SU-DHL-6 (cell line): ENCODE data around the gene CENPB.

Source experiments
- H2AFZ ChIP-seq: fragments of 200-600 bp; sonication (generic); 2 replicates; pipeline ENCODE4 v1.6.1; 2014; ENCODE audit warnings: low read depth, mild to moderate bottlenecking, moderate library complexity, mixed read lengths, antibody characterized with exemption, low read length; ENCODE audit not compliant: severe bottlenecking
- H3F3A ChIP-seq: fragments of 200-600 bp; shearing (Covaris generic); 2 replicates; pipeline ENCODE4 v1.6.0; 2016; ENCODE audit warnings: antibody characterized with exemption, mild to moderate bottlenecking; ENCODE audit not compliant: insufficient read depth
- H3K27ac ChIP-seq: fragments of 200-600 bp; sonication (generic); 2 replicates; pipeline ENCODE4 v1.5.1; 2016; ENCODE audit warnings: low read depth, mild to moderate bottlenecking, low read length, moderate library complexity, mixed read lengths
- H3K27me3 ChIP-seq: fragments of 200-600 bp; sonication (generic), shearing (Covaris generic); 2 replicates; pipeline ENCODE4 v1.6.0; 2014; ENCODE audit warnings: mild to moderate bottlenecking, low read length
- H3K36me3 ChIP-seq: fragments of 200-600 bp; sonication (generic); 2 replicates; pipeline ENCODE4 v1.6.1; 2014; ENCODE audit warnings: mild to moderate bottlenecking, low read length, mixed read lengths
- H3K4me2 ChIP-seq: fragments of 300-600, 200-600 bp; shearing (Covaris generic), sonication (generic); 2 replicates; pipeline ENCODE4 v1.6.0; 2014; ENCODE audit warnings: low read length, low read depth, mild to moderate bottlenecking; ENCODE audit not compliant: poor library complexity, severe bottlenecking
- H3K4me3 ChIP-seq: fragments of 200-600 bp; sonication (generic); 2 replicates; pipeline ENCODE4 v1.5.1; 2014; ENCODE audit warnings: antibody characterized with exemption, low read length, mild to moderate bottlenecking, mixed read lengths; ENCODE audit not compliant: insufficient read depth, poor library complexity, severe bottlenecking
- H3K79me2 ChIP-seq: fragments of 200-600 bp; sonication (generic); 2 replicates; pipeline ENCODE4 v1.6.1; 2014; ENCODE audit warnings: mild to moderate bottlenecking, low read length, moderate library complexity; ENCODE audit not compliant: insufficient read depth
- H3K9ac ChIP-seq: fragments of 200-600 bp; sonication (generic); 2 replicates; pipeline ENCODE4 v1.7.0; 2014; ENCODE audit warnings: mild to moderate bottlenecking, low read length
- H3K9me2 ChIP-seq: fragments of 200-600 bp; sonication (generic); replicated peaks from 2 replicates; pipeline ENCODE4 v1.6.1; 2014; ENCODE audit warnings: low read length; ENCODE audit not compliant: insufficient read depth
- H3K9me3 ChIP-seq: fragments of 200-600 bp; sonication (generic); 2 replicates; pipeline ENCODE4 v1.6.1; 2014; ENCODE audit warnings: low read length, mixed read lengths; ENCODE audit not compliant: insufficient read depth
- H4K20me1 ChIP-seq: fragments of 200-600 bp; sonication (generic); 2 replicates; pipeline ENCODE4 v1.6.1; 2014; ENCODE audit warnings: low read depth, mild to moderate bottlenecking, antibody characterized with exemption, low read length, moderate library complexity, mixed read lengths
- EZH2phosphoT487 ChIP-seq: fragments of 200-600 bp; sonication (generic), shearing (Covaris generic); conservative IDR thresholded peaks from 2 replicates; pipeline ENCODE4 v1.6.1; 2018; ENCODE audit warnings: mild to moderate bottlenecking, antibody characterized with exemption, low read length, moderate library complexity, mixed read lengths
- TF ChIP-seq, protein P1 (sequence below): fragments of 200-600 bp; sonication (generic); IDR thresholded peaks from one replicate; pipeline ENCODE4 v1.5.1; 2017; ENCODE audit warnings: antibody characterized with exemption, mild to moderate bottlenecking, low read length, moderate library complexity; ENCODE audit not compliant: insufficient read depth, poor library complexity, severe bottlenecking

The CENPB gene

DNA sequence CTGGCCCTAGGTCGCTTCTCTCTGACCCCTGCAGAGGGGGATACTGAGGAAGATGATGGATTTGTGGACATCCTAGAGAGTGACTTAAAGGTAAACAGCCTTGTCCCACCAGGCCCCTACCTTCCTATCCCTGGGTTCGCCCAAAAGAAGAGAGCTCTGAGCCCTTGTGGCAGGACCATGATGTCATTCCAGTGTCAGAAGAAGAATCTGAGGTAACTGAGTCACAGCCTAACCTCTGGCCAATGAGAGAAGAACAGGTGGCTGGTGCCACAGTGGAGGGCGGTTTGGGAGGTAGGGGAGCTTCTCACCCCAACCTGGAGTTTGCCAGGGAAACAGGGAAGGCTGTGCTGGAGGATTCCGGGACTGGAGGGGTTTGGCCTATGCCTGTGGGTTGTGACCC lies 14.8 kb upstream of the CENPB start:
- H3K9me2 ChIP-seq: no peaks in the 10 kb centered on the region
- no peak overlapping the region for H3K4me3 ChIP-seq
- H3K27me3 ChIP-seq: no peaks in the 10 kb centered on the region
- TF ChIP-seq, protein P1, sequence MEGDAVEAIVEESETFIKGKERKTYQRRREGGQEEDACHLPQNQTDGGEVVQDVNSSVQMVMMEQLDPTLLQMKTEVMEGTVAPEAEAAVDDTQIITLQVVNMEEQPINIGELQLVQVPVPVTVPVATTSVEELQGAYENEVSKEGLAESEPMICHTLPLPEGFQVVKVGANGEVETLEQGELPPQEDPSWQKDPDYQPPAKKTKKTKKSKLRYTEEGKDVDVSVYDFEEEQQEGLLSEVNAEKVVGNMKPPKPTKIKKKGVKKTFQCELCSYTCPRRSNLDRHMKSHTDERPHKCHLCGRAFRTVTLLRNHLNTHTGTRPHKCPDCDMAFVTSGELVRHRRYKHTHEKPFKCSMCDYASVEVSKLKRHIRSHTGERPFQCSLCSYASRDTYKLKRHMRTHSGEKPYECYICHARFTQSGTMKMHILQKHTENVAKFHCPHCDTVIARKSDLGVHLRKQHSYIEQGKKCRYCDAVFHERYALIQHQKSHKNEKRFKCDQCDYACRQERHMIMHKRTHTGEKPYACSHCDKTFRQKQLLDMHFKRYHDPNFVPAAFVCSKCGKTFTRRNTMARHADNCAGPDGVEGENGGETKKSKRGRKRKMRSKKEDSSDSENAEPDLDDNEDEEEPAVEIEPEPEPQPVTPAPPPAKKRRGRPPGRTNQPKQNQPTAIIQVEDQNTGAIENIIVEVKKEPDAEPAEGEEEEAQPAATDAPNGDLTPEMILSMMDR: no peak
- no peak for TF ChIP-seq EZH2phosphoT487
- H4K20me1 ChIP-seq: no peaks in the 10 kb centered on the region
- H3K27ac ChIP-seq: no peak overlapping the region
- H3K9me3 ChIP-seq: no peaks in the 10 kb centered on the region
- H3K4me2 ChIP-seq: no peak overlapping the region
- no peak overlapping the region for H3K9ac ChIP-seq
- H3K79me2 ChIP-seq: peaks cover 12% of the 10 kb centered on the region
- H3F3A ChIP-seq: no peaks in the 10 kb centered on the region
- H3K36me3 ChIP-seq: no peaks in the 10 kb centered on the region
- H2AFZ ChIP-seq: no peak overlapping the region

DNA sequence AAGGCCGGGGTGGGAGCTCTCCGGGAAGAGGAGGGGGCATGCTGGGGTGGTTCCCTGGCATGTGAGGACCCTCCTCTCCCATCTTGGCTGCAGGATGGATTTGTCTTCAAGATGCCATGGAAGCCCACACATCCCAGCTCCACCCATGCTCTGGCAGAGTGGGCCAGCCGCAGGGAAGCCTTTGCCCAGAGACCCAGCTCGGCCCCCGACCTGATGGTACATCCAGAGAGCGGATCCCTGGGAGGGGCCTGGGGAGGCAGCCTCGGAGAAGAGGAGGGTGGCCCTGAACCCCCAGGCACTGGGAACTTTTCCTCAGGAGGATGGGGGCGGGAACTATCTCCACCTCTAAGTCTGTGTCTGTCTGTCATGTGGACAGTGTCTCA lies 14.3 kb upstream of the CENPB start:
- Histone ChIP-seq H3K9ac (no peak overlapping the region), H2AFZ (no peak overlapping the region), H3F3A (no peaks in the 10 kb centered on the region), H4K20me1 (no peaks in the 10 kb centered on the region), H3K27me3 (no peaks in the 10 kb centered on the region), H3K9me2 (no peaks in the 10 kb centered on the region), H3K79me2 (peaks cover 12% of the 10 kb centered on the region), H3K4me3 (no peak overlapping the region), H3K36me3 (no peaks in the 10 kb centered on the region), H3K4me2 (no peak overlapping the region), H3K27ac (no peak overlapping the region), H3K9me3 (no peaks in the 10 kb centered on the region)
- TF ChIP-seq, protein P1: no peak
- TF ChIP-seq EZH2phosphoT487: no peak

DNA sequence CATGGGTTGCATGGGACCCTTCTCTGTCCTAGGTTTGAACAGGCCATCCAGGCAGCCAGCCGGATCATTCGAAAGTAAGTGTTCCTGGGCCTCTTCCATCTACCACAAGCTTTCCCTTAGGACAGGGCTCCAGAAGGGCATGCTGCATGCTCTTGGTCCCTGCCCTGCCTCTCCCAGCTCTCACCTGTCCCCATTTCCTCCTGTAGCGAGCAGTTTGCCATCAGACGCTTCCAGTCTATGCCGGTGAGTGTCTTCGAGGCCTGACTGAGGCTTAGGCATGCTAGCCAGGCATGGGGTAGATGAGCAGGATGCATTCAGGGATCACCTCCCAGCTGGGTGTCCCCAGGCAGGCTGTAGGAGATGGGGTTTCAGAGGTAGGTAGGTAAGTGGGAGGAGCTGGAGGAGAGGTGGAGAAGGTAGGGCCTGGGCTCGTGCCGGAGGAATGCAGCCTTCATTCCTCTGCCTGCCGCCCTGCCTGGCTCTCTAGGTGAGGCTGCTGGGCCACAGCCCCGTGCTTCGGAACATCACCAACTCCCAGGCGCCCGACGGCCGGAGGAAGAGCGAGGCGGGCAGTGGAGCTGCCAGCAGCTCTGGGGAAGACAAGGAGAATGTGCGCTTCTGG lies 13.8 kb upstream of the CENPB start:
- Histone ChIP-seq H3F3A (no peaks in the 10 kb centered on the region), H3K9ac (no peak overlapping the region), H4K20me1 (no peaks in the 10 kb centered on the region), H3K36me3 (no peaks in the 10 kb centered on the region), H3K79me2 (peaks cover 12% of the 10 kb centered on the region), H3K4me3 (no peak overlapping the region), H3K9me3 (no peaks in the 10 kb centered on the region), H3K27me3 (no peaks in the 10 kb centered on the region), H2AFZ (no peak overlapping the region), H3K9me2 (no peaks in the 10 kb centered on the region), H3K4me2 (no peak overlapping the region), H3K27ac (no peak overlapping the region)
- TF ChIP-seq EZH2phosphoT487: no peak
- TF ChIP-seq, protein P1: no peak
